Suppressor macrophage treated with lipopolysaccharide for 4 hours (primary cell): ENCODE results near the gene PSMA2.

Experiments
- DNase-seq: peaks from one replicate; pipeline ENCODE4 v3.0.0-alpha.2; 2020

The PSMA2 gene

DNA sequence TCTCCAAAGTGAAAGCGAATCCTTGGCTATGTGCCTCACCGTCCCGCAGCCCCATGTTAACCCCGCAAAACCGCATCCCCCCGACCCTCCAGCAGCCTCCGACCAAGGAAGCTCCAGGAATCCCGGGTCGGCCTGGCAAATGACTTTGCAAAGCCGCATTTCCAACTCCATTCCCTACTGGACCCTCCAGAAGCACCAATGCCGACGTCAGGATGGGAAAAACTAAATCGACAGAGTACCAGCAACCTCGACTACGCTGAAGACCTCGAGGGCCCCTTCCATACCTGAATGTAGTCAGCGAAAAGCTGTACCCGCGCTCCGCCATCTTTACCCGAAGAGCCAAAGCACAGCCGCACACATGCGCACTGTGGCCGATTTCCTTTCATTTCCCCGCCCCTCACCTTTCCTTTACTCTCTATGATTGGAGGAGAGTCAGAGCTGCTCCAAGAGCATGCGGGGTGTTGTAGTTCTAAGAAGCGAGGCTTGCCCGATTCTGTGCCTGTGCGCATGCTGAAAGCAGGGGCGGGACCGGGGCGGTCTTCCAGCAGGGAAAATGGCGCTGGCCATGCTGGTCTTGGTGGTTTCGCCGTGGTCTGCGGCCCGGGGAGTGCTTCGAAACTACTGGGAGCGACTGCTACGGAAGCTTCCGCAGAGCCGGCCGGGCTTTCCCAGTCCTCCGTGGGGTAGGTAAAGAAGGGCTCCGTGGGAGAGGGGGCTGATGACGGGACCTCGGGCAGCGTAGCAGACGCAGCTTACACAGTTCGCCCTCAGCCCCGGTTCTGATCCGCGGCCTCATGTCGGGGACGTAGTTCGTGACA, at the start of gene PSMA2, which contains the start of gene MRPL32:
TSS of gene PSMA2 (minus strand) at position 341 of the 818 bp plus-strand sequence. CDS start at position 325, 16 bp downstream.
TSS of gene MRPL32 (plus strand) at position 543 of the 818 bp plus-strand sequence. CDS start at position 554, 11 bp downstream.
- peak; percentile 98 for DNase-seq

DNA sequence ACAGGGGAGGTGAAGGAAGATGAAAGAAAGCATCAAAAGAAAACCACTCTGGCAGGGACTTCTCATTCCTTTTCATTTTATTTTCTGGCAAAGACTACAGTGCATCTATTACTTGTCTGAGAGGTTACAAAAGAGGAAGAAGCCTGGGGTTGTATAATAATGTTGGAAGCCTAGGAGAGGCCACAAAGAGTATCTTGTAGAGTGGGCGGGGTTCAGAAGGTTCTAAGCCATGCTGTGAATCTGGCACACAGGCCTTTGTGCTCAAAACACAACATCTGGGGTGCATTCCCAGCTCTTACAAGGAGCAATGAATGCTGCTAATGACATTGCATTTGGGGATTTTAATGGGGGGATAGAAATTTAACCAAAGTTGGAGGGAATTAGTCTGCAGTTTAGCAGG, 49.6 kb upstream of the PSMA2 start:
- no peak for DNase-seq

- DNase-seq, result no peak
Measured at GRCh38 chr7:42980514-42980913, 48.5 kb upstream of the PSMA2 start.

GRCh38 chr7:42980084-42980483, 48.1 kb upstream of the PSMA2 start:
- DNase-seq, result no peak

- no peak for DNase-seq
Measured at GRCh38 chr7:42978496-42978895, 46.5 kb upstream of the PSMA2 start.

DNA sequence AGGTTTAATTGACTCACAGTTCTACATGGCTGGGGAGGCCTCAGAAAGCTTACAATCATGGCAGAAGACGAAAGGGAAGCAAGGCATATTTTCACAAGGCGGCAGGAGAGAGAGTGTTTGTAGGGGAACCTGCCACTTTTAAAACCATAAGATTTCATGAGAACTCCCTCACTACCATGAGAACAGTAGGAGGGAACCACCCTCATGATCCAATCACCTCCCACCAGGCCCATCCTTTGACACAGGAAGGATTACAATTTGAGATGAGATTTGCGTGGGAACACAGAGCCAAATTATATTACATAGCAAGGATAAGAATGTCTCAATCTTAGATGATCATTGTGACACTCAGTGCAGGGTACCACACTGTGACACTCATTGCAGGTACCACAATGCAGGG, 44.4 kb upstream of the PSMA2 start:
- DNase-seq, result no peak

DNA sequence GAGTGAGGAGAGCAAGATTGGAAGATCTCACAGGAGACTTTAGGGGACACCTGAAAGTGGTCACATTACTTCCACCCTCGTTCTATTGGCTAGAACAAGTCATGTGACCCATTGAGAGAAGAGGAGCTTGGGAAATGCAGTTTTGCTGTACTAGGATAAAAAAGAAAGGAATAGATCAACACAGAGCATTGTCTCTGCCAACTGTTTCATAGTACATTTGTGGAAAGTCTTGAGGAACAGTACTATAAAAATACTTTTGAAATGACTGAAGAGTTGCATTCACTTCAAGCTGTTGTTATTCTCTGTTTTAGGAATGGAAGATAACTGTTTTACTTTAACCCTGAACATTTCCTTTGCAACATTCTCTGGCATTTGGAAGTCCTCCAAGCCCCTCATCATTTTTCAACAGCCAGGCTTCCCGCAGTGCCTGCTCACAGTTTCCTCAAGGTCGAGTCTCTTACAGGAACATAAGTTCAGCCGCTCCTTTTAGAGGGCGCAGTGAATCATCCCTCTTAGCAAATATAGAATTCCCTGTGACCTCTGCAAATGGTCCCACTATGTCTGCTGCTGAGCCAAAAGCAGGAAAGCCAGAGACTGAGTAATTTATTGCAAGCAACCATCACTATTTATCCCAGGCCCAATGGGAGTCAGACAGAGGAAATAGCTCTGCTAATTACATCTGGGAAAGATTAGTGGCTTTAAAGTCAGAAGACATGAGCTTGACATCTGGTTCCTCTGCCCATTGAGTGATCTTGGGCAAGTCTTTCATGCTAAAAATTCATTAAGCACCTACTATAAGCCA, 40.9 kb upstream of the PSMA2 start:
- no peak for DNase-seq

- no peak for DNase-seq
Measured at GRCh38 chr7:42967391-42967790, 35.4 kb upstream of the PSMA2 start.

DNA sequence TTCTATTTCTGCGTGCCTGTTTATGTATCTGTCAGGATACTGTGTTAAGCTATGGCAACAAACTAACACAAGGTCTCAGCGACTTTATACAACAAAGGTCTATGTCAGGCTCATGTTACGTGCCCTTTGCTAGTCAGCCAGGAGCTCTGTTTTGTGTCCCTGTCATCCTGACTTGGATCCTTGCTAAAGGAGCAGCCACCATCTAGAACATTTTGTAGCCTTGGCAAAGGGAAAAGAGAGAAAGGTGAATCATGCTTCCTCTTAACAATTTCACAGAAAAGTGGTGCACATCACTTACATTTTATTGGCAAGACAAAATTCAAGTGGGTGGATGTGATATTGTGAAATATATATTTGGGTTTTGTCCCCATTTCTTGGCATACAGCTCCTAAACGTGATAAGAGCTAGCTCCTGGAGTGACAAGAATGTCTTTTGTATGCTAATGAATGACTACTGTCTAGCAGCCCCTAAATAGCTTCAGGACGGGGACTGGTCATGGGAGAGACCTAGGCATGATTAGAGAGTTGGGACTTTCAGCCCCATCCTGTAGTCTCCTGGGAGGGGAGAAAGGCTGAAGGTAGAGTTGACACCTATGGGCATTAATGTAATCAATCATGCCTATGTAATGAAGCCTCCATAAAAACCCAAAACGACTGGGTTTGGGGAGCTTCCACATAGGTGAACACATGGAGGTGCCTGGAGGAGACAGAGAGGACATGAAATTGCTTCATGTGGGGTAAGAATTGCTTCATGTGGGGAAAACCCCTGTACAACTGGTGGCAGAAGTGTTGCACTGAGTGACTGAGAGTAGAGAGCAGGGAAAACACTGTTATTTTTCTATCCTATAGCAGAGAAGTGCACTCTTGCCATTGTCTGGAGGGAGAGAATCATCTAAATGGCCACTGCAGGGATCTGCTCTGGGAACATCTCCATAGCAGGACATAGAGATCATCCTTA, 33.2 kb upstream of the PSMA2 start:
- peak; percentile 13 for DNase-seq

DNA sequence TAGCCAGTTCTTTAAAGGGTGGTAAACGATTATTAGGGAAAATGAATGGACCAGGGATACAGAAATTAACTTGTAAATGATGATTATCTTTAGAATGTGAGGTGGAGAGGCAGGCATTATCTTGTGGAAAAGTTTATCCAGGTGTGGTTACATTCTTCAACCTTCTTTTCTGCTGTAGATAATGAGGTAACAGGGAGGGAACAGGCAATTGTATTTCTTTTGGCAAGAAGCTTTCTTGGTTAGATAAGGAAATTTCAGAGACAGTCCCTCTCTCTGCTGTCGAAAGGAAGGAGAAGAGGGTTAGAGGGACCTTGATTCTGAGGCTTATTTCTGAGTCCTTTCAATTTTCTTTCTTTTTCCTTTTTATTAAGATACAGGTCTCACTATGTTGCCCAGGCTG, 32.3 kb upstream of the PSMA2 start:
- no peak for DNase-seq

DNA sequence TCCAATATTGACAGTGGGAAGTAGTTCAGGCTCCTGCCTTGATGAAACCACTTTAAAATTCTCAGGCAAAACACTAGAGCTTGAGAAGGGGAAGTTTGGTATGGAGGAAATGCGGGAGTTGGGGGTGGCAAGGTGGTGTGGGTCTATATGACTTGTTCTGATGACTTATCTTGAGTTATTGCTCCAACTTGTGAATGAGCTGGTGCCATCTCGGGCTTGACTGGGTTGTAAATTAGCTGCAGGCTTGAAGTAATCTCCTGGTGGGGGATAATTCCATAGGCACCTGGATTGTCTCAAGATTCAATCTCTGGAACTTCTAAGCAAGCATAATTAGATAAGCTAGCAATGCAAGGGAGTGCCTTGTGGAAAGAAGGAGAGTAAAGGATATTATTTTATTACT, 29.2 kb upstream of the PSMA2 start:
- peak; percentile 17 for DNase-seq

- no peak for DNase-seq
Measured at GRCh38 chr7:42960762-42961161, 28.8 kb upstream of the PSMA2 start.

GRCh38 chr7:42959549-42959948, 27.6 kb upstream of the PSMA2 start:
- DNase-seq, result no peak

GRCh38 chr7:42956062-42956461, 24.1 kb upstream of the PSMA2 start:
- DNase-seq, result no peak

GRCh38 chr7:42953994-42954393, 22.0 kb upstream of the PSMA2 start:
- DNase-seq, result peak; percentile 62

DNA sequence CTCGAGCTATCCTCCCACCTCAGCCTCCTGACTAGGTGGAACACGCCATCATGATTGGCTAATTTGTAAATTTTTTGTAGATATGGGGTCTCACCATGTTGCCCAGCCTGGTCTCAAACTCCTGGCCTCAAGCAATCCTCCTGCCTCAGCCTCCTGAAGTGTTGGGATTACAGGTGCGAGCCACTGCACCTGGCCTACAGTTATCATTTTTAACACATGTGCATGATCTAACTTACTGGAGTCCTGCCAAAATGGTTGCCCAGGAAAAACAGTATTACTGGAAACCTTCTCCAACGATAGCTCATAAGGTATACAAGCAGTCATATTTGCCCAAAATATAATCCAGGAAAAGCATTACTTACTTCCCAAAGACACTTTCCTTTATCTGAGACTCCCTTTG, 20.4 kb upstream of the PSMA2 start:
- DNase-seq, result no peak

- no peak for DNase-seq
Measured at GRCh38 chr7:42950417-42950816, 18.4 kb upstream of the PSMA2 start.

DNA sequence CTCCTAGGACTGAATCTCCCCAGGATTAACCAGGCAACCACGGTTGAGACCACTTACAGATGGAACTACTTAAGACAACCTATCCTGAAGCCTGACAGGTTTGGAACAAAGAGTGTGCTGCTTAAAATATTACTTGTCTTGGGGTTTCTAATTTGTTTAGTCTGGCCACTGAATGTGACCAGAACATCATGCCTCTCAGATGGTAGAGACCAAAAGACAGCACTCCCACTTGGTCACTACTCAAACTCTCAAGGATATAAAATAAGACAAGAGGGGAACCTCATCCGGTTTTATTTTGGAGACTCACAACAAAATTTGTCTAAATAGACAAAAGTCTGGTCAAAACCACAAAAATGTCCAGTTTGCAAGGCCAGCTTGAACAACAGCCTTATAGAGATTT, 15.5 kb upstream of the PSMA2 start:
- DNase-seq, result no peak

- DNase-seq, result peak; percentile 64
Measured at GRCh38 chr7:42946627-42946950, 14.6 kb upstream of the PSMA2 start.

DNA sequence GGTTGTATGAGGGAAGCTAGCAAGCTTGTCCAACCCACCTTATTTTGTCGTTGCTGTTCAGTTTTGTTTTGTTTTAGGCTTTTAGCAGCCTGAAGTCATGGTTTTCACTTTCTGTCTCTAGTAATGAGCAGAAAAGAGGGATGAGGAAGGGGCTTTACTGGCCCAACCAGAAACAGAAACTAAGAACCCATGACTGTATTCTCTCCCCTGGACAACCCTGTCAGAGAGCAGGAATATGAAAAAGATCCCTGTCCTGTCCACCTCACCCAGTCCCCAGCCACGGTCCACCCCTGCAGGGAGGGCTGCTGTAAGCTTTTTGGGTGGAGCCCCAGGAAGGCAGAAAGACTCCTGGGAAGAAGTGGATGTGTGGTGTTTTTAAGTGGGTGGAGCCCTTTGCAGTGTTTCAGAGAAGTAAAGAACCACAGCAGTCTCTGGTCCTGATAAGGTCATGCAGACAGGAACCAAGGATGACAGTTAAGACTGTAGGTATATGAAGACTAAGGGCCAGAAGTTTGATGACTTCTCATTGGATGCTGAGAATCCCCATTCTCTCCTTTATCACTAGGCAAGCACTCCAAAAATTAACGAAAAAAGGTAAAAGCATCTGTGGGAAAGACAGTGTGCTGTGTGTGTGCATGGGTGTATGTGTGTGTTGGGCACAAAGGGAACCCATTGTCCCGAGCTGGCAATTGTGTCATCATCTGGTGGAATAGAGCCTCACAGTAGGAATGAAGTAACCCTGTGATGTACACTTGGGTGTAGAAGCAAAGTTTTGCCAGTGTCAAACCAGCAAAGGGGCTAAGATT, 14.1 kb upstream of the PSMA2 start:
- peak; percentile 77 for DNase-seq

- peak; percentile 85 for DNase-seq
Measured at GRCh38 chr7:42940985-42941847, 9.2 kb upstream of the PSMA2 start.
